Body of pancreas (tissue), 4 donors: Measurements from ENCODE around the gene MIGA1.

Experiments
- CTCF ChIP-seq, 7 experiments: fragments of 450-650 bp in 4 of 7; fragments of 200-600 bp in 3 of 7; sonication (generic) in 3 of 7; IDR thresholded peaks; one replicate each; pipeline ENCODE4 v1.5.1; 2016 to 2019; ENCODE audit warnings: antibody characterized with exemption in 7 of 7
- POLR2A ChIP-seq, 3 donors: fragments of 450-650 bp; IDR thresholded peaks; one replicate each; pipeline ENCODE4 v1.6.1; 2016; ENCODE audit warnings: antibody characterized with exemption in 3 of 3, mild to moderate bottlenecking in 2 of 3

- no peak for TF ChIP-seq CTCF (IDR thresholded peaks at IDR 0.05)
- TF ChIP-seq POLR2A (IDR thresholded peaks at IDR 0.05), result no peak
Measured at GRCh38 chr1:77741316-77741715, 38.1 kb upstream of the MIGA1 start.
